Mucosa of stomach (tissue), 1 donor: ENCODE results near the gene CEP112.

Experiments used
- H3K27me3 ChIP-seq: one replicate; pipeline ENCODE4 v1.7.0; 2013; ENCODE audit warnings: mild to moderate bottlenecking, low read length; ENCODE audit not compliant: control insufficient read depth, insufficient read depth
- H3K36me3 ChIP-seq: one replicate; pipeline ENCODE4 v1.7.0; 2013; ENCODE audit warnings: low read length; ENCODE audit not compliant: control insufficient read depth, insufficient read depth
- H3K4me1 ChIP-seq: one replicate; pipeline ENCODE4 v1.7.0; 2013; ENCODE audit warnings: mild to moderate bottlenecking, low read length; ENCODE audit not compliant: control insufficient read depth, insufficient read depth
- H3K4me3 ChIP-seq: one replicate; pipeline ENCODE4 v1.7.0; 2013; ENCODE audit warnings: low read length
- H3K9ac ChIP-seq: one replicate; pipeline ENCODE4 v1.7.0; 2013; ENCODE audit warnings: mild to moderate bottlenecking, low read length, moderate library complexity
- H3K9me3 ChIP-seq: one replicate; pipeline ENCODE4 v1.7.0; 2013; ENCODE audit warnings: mild to moderate bottlenecking, low read length, moderate library complexity; ENCODE audit not compliant: control insufficient read depth
- donor health status: Pancreatic carcinoma.

Gene CEP112

GRCh38 chr17:66191593-66192377 lies at the start of gene CEP112:
Gene CEP112 (minus strand): TSS chr17:66192133.
- peak within 1 kb of the TSS; percentile 71 for H3K4me3 ChIP-seq
- peak within 1 kb of the TSS; percentile 72 for H3K9ac ChIP-seq
- H3K36me3 ChIP-seq: no peaks in the 10 kb centered on the region
- H3K27me3 ChIP-seq: no peaks in the 10 kb centered on the region
- no peaks in the 10 kb centered on the region for H3K4me1 ChIP-seq
- H3K9me3 ChIP-seq: no peaks in the 10 kb centered on the region

DNA sequence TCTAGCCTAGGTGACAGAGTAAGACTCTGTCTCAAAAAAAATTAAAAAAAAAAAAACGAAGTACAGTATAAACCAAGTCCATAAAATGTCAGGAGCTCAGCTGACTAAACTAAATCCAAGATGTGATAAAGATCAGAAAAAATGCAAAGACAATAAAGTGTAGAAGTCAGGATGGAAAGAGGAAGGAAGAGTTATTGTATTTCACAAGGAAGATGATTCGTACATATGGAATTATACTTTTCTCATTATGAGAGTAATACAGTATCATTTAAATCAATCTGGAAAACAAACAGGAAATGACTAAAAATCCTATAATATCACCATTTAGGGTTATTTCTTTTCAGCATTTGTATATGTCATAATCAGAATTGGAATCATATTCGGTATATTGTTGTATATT lies 48.7 kb upstream of the CEP112 start:
- Histone ChIP-seq H3K27me3 (no peaks in the 10 kb centered on the region), H3K4me1 (no peaks in the 10 kb centered on the region), H3K9me3 (no peaks in the 10 kb centered on the region), H3K4me3 (no peak overlapping the region), H3K36me3 (no peaks in the 10 kb centered on the region), H3K9ac (no peak overlapping the region)

- H3K9me3 ChIP-seq: no peaks in the 10 kb centered on the region
- no peaks in the 10 kb centered on the region for H3K27me3 ChIP-seq
- H3K36me3 ChIP-seq: no peaks in the 10 kb centered on the region
- no peaks in the 10 kb centered on the region for H3K4me1 ChIP-seq
- no peak overlapping the region for H3K9ac ChIP-seq
- H3K4me3 ChIP-seq: no peak overlapping the region
Measured at GRCh38 chr17:66240013-66240412, 48.1 kb upstream of the CEP112 start.

GRCh38 chr17:66235377-66235994 lies 43.6 kb upstream of the CEP112 start:
- Histone ChIP-seq H3K36me3 (no peaks in the 10 kb centered on the region), H3K27me3 (no peaks in the 10 kb centered on the region), H3K4me3 (no peak overlapping the region), H3K9ac (no peak overlapping the region), H3K9me3 (no peaks in the 10 kb centered on the region), H3K4me1 (no peaks in the 10 kb centered on the region)

DNA sequence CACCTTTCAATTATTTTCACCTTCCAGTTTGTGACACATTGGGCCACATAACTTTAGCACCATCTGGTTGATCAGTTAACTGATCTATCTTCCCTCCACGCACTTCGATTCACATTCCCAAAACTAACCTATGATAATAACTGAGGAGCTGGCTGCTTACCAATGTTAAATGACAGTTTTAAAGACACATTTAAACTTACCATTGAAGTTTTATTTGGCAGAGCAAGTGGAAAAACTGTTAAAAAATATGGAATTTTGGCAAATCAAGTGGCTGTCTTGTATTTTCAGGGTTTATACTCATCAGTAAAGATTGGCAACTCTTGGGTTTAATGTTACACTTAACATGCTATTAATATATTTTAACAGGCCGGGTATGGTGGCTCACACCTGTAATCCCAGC lies 42.7 kb upstream of the CEP112 start:
- no peak overlapping the region for H3K9ac ChIP-seq
- H3K4me3 ChIP-seq: no peak overlapping the region
- no peaks in the 10 kb centered on the region for H3K36me3 ChIP-seq
- no peaks in the 10 kb centered on the region for H3K27me3 ChIP-seq
- H3K4me1 ChIP-seq: no peaks in the 10 kb centered on the region
- no peaks in the 10 kb centered on the region for H3K9me3 ChIP-seq

GRCh38 chr17:66233023-66233753 lies 41.3 kb upstream of the CEP112 start:
- Histone ChIP-seq H3K9me3 (no peaks in the 10 kb centered on the region), H3K4me1 (no peaks in the 10 kb centered on the region), H3K4me3 (no peak overlapping the region)

GRCh38 chr17:66230922-66231591 lies 39.1 kb upstream of the CEP112 start:
- Histone ChIP-seq H3K36me3 (no peaks in the 10 kb centered on the region), H3K27me3 (no peaks in the 10 kb centered on the region), H3K9ac (no peak overlapping the region), H3K4me1 (no peaks in the 10 kb centered on the region), H3K9me3 (no peaks in the 10 kb centered on the region), H3K4me3 (no peak overlapping the region)

More at GRCh38 chr17:66233023-66233753, 41.3 kb upstream of the CEP112 start:
- no peaks in the 10 kb centered on the region for H3K27me3 ChIP-seq
- no peaks in the 10 kb centered on the region for H3K36me3 ChIP-seq
- no peak overlapping the region for H3K9ac ChIP-seq

- Histone ChIP-seq H3K9ac (no peak overlapping the region), H3K4me3 (no peak overlapping the region), H3K27me3 (no peaks in the 10 kb centered on the region), H3K9me3 (no peaks in the 10 kb centered on the region), H3K4me1 (no peaks in the 10 kb centered on the region), H3K36me3 (no peaks in the 10 kb centered on the region)
Measured at GRCh38 chr17:66229783-66230538, 38.0 kb upstream of the CEP112 start.

DNA sequence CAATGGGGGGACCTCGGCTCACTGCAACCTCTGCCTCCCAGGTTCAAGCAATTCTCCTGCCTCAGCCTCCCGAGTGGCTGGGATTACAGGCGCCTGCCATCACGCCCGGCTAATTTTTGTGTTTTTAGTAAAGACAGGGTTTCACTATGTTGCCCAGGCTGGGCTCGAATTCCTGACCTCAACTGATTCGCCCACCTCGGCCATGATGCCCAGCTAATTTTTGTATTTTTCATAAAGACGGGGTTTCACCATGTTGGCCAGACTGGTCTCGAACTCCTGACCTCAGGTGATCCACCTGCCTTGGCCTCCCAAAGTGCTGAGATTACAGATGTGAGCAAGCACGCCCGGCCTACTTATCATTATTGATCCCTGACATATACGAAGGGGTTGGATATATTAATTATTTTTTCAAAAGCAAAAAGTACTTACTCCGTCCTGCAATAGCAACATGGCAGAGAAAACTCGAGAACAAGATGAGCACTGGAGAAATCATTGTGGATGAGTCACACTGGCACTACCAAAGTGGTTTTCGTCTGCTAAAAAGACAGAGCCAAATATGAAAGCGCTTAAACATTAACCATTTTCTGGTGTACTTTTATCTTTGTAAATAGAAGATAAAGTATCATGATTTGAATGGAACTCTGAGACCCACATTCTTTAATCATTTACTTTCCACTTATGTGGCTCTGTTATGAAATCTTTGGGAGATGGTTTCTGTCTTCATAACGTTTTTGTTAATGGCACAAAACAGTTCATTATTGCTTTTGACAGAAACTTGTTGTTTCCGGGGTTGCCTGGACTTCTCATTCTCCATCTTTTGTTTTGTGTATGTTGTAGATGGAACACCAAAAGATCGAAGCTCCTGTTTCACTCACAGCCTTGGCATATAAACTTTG lies 37.2 kb upstream of the CEP112 start, which contains the start of gene APOH:
APOH (minus strand) TSS at position 529 of the 896 bp plus-strand sequence; CDS start at position 493, 36 bp downstream.
- Histone ChIP-seq H3K36me3 (no peaks in the 10 kb centered on the region), H3K4me1 (no peaks in the 10 kb centered on the region), H3K4me3 (no peak within 1 kb of the TSS)

GRCh38 chr17:66227212-66228045 lies 35.5 kb upstream of the CEP112 start:
- H3K9me3 ChIP-seq: no peaks in the 10 kb centered on the region
- no peaks in the 10 kb centered on the region for H3K36me3 ChIP-seq
- H3K27me3 ChIP-seq: no peaks in the 10 kb centered on the region
- no peak overlapping the region for H3K9ac ChIP-seq
- H3K4me3 ChIP-seq: no peak overlapping the region
- H3K4me1 ChIP-seq: no peaks in the 10 kb centered on the region

More for the DNA sequence above, 37.2 kb upstream of the CEP112 start, which contains the start of gene APOH:
- Histone ChIP-seq H3K9me3 (no peaks in the 10 kb centered on the region), H3K27me3 (no peaks in the 10 kb centered on the region), H3K9ac (no peak within 1 kb of the TSS)
